Activated T-cell treated with anti-CD3 and anti-CD28 coated beads for 24 hours (primary cell): ENCODE data around the gene COX19.

ENCODE experiments used
- DNase-seq: peaks from one replicate; pipeline ENCODE4 v3.0.0-alpha.2; 2020; ENCODE audit warnings: low read depth

The COX19 gene, protein sequence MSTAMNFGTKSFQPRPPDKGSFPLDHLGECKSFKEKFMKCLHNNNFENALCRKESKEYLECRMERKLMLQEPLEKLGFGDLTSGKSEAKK

DNA sequence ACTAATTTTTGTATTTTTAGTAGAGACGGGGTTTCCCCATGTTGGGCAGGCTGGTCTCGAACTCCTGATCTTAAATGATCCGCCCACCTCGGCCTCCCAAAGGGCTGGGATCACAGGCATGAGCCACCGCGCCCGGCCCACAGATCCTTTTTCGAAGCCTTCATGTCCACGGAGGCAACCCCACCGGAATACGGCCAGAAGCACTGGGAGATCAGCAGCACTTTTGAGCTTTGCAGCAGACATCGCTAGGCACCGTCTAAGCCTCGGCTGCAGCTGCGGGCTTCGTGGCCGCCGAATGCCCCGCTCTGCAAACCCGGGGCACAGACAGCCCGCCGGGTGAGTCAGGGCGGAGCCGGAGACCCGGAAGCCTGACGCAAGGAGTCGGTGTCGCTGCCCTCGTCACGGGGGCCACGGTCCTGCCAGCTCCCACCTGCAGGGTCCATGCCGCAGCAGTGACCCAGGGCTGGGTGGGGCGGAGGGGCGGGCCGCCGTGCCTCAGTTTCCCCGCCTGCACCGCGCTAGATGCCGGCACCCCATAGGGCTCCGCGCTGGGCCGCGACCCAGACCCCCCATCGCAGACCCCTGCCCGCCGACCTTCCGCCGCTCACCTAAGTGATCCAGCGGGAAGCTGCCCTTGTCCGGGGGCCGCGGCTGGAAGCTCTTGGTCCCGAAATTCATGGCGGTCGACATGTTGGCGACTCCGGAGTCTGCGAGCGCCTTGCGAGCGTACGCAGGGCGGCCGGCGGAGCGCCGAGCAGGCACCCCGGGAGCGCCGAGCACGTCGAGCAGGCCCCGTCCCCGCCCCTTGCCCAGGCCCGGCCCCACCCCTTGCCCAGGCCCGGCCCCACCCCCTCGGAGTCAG lies at the start of gene COX19:
TSS of gene COX19 (minus strand) at position 730 of the 862 bp plus-strand sequence. CDS start at position 690, 40 bp downstream.
- DNase-seq: peak; percentile 86

DNA sequence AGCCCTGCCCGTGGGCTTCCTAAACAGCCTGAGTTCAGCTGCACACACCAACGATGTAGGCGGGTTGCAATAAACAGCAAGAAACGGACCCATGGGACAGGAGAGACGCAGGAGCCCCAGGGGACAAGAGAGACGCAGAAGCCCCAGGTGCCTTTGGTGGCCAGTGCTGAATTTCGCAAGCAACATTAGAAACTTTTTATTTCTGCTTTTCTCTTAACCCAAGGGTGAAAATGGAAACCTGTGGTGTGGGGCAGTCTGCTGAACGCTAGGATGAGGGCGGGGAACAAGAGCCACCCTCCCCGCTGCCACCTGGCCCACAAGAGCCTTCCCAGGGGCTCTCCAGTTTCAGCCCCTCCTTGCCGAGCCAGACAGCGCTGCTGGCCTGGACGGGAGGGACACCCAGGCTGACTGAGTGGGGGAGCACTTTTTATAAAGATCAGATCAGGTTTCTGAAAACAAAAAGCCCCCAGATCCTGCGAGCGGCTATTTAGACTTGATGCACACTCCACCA lies 49.0 kb upstream of the COX19 start:
- DNase-seq: no peak

DNA sequence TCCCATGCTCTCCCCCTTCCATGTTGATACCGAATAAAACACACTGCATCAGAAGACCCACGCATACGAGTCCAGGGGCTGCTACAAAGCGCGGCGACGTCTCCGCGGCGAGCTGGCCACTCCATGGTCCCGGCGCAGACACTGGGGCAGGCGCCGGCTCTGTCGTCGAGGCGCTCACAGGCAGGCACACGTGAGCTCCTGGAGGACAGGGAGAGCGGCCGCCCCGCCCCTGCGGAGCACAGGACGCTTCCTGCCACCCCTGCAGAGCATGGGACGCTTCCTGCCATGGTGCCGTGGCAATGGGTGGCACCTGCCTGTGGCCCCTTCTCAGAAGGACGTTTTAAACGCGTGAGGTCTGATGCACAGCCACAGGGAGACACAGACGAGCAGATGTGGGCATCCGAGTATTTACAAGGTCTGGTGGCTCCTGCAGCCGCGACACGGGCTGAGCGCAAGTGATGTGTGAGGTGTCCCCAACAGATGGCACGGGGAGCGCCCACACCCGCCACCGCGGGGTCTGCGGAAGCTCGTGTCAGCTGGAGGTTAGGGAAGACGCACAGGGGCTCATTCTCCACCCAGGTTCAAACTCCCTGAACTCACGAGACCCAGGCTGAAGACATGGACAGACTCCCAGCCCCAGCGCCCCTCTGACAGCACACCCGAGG lies 47.6 kb upstream of the COX19 start:
- DNase-seq: no peak

DNA sequence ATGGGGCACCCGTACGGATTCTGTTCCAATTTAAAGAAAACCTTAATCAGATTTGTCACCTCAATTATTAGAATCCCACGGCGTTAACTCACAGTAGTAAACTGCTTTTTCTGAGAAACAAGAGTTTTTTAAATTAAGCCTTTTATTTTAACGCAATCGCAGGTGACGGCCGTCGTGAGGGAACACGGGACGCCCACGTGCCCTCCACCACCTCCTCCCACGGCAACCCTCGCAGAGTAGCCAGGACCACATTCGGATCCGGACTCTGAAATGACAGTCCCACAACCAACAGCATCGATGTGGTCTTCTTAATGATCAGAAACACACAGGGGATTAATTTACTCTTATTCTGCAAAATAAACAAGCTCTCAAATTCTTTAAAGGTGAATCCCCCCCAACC lies 47.0 kb upstream of the COX19 start:
- no peak for DNase-seq

DNA sequence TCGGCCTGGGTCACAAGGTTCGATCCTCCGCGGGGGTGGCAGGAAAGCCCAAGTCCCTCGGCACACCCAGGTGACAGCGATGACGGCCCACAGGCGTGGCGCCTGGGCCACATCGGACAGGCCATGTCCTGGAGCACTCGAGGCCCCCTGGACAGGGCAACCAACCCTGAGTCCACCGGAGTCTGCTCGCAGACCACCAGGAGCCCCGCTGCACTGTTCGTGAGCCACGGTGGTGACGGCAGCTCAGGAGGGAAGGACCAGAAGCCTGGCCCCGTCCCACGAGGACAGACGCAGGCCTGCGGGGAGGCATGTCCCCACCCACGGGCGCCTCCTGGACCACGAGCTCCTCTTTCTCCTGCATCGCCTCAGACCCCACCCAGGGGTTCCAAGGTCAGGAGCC lies 46.6 kb upstream of the COX19 start:
- no peak for DNase-seq

DNA sequence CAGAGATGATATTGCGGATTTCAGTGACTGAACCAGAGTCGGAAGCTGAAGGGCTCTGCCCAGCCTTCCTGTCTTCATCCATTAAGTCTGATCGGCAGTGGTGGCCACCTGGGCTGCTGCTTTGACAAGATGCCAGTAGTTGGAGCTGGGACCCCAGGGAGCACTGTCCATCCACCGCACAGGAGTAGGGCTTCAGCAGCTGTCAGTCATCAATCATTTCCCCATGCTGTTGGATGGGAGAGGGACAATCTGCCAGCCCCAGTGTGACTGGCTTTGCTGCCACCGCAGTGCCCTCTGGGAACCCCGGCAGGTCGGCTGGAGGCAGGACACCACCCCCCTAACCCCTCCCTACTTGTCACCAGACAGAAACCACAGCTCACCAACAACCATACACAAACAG lies 46.0 kb upstream of the COX19 start:
- DNase-seq: no peak

DNA sequence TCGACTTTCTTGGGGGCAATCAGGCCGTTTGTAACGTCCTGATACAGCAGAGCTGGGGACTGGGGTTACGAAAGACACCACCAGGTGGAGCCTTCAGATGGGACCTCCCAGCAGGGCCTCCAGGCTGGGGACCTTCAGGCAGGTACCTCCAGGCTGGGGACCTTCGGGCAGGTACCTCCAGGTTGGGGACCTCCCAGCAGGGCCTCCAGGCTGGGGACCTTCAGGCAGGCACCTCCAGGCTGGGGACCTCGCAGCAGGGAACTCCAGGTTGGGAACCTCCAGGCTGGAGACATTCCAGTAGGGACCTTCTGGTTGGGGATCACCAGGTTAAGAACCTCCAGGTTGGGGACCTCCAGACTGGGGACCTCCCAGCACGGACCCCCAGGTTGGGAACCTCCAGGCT lies 45.5 kb upstream of the COX19 start:
- DNase-seq: no peak

DNA sequence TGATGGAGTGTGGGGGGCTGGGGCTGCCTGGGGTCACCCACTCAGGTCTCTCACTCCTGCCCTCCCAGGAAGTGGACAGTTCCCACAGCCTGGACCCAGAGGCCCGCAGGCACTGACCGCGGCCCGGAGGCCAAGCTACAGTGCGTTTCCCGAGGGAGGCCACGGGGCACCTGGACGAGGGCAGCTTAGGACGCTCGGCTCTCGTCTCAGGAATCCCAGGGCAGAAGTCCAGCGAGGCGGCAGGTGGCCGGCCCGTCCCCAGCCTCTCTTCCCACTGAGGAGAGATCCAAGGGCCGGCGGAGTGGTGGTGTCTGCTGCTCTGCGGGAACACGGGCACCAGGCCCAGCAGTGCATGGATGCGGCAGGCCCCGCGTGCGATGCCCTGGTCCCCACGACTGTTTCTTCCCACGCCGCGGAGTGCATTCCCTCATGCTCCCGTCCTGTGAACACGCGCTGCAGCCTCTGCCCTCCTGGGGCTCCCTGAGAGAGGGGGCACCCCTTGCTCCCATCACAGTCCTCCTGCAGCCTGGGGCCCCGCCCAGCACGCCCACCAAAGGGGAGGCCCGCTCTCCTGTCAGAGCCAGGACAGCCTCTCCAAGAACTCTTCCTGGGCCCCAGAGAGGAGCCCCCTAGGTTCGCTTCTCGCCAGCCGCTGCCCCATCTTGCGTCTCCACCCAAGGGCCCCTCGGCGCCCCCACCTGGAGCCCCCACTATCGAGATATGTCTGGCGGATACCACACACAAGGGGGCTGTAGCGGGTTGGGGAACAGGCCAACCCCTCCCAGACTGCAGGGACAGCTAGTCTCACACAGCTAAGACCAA lies 44.7 kb upstream of the COX19 start:
- no peak for DNase-seq

DNA sequence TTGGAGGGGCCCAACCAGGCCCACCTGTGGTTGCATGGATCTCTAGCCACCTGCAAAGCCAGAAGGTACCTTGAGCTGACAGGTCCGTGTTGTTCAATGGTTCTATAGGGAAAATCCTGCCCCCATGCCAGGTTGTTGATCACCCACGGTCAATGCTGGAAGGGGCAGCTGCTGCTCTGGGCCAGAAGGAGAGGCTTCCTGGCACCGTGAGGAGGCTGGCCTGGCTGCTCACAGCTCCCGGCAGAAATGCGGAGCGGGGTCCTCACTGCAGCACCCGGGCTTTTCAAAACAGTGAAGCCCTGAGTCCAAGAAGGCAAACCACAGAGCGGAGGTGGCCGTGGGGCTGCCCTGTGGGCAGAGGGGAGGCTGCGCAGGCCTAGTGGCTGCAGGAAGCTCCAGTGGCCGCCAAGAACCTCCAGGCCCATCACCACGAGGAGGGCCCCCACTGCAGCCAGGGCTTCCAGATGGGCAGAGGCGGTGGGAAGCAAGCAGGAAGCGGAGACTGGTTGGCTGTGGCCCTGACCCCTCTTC lies 44.0 kb upstream of the COX19 start:
- DNase-seq: no peak

DNA sequence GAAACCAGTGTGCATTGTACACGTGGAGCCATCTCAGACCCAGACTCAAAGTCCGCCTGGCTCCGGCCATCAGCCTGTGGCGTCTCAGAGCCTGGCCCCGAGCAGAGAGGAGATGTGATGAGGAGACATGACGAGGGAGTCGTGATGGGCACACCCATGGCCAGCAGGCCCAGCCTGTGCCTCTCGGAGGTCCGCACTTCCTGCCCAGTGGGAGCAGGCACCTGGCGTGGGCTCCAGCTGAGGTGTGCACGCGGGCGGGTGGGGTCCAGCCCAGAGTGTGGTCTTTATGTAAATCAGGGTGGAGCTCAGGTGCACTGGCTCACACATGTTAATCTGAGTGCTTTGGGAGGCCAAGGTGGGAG lies 43.0 kb upstream of the COX19 start:
- no peak for DNase-seq

DNA sequence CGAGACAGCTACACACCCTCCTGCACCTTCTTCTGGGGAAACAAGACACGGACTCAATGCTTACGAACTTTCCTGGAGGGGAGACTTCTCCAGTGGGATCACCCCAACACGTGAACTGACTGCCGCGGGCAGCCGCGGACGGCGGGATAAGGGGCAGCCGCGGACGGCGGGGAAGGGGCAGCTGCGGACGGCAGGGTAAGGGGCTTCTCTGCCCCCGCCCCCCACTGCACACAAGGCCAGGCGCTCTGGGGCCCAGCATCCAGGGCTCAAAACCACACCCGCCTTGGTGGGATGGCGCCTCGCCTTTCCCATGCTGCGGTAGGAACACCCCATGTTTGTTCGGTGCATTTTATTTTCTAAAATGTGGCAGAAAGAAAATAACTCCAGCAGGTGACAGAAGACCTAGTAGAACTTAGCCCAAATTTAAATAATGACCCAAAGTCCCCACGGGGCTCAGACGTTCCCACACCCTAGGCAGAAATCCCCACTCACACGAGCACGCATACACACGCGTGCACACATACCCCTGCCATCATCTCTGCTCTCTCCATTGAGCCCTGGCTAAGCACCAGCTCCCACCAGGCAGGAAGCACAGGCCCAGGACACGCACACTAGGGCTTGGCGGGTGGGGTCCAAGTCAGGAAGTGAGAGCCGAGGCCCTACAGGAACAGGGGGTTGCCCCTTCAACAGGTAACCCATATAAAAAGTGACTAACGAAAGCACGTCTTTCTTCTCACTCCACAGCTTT lies 42.4 kb upstream of the COX19 start:
- no peak for DNase-seq

DNA sequence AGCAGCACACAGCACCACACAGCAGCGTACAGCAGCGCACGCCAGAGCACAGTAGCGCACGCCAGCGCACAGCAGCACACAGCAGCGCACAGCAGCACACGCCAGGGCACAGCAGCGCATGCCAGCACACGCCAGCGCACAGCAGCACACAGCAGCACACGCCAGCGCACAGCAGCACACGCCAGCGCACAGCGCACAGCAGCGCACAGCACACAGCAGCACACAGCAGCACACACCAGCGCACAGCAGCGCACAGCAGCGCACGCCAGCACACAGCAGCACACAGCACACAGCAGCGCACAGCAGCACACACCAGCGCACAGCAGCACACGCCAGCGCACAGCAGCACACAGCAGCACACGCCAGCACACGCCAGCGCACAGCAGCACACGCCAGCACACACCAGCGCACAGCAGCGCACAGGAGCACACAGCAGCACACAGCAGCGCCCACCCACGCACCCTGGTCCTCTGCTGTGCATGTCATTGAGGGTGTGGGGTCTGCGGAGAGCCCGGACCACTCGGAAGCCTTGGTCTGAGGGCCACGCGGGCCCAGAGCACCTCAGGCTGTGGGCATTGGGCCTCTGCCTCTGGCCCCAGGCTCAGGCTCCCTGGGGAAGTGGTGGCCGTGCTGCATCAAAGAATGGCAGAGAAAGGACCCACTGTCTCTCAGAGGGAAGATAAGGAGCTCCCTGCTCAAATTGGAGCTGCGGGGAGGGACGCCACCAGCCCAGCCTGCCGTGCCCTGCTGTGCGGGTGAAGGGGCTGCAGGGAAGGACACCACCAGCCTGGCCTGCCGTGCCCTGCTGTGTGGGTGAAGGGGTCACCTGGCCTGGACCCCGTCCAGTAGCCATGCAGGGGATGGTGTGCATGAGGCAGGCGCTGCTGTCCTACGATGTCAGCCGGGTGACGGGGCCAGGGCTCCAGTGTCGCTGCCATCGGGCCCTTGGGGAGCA lies 41.5 kb upstream of the COX19 start:
- no peak for DNase-seq

DNA sequence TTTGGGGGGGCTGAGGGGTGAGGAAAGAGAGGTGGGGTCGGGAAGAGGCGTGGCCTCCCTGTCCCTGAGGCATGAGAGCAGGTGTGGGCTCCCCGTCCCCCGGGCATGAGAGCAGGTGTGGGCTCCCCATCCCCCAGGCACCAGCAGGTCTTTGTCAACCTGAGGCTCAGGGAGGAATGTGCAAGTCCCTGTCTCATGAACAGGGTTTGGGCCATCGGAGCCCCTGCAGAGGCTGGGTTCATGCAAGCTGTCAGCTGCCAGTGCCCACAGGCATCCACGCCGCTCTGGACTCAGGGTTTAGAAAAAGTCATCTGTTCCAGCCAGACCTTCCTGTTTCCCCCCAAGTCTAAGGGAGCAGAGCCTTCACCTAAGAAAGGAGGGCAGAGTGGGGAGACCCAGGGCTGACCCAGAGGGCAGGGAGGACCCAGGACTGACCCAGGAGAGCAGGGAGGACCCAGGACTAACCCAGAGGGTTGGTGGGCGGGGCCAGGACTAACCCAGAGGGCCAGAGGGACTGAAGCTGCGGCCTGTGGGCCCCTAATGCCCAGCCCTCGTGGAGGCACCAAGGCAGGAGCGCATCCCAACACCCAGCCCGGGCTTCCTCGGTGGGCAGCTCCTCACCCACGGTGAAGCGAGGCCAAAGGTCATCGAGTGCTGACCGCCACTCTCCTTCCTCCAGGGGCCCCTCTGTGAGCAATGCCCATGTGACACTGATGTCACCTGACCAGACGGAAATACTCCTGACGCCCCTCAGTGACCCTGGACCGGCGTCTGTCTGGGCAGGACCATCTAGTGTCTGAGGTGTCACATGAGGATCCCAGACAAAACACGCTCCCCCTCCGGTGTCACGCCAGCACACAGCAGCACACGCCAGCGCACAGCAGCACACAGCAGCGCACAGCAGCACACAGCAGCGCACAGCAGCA lies 40.1 kb upstream of the COX19 start:
- no peak for DNase-seq

DNA sequence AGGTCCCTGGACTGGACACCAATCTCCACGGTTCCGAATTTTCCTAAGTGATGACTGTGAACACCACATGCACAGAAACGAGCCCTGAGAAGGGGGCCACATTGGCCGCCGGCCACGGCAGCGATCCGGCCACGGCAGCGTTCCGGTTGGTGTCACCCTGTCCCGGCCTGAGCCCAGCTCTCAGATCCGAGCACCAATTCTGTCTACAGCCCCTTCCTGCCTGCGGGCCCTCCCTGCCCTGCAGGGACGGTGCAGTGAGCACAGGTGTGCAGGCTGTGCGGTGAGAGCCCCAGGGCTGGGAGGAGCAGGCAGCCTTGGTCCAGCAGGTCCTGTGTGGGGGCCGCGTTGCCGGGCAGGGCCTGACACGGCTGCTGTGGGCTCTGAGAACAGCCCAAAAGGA lies 39.3 kb upstream of the COX19 start:
- DNase-seq: no peak

DNA sequence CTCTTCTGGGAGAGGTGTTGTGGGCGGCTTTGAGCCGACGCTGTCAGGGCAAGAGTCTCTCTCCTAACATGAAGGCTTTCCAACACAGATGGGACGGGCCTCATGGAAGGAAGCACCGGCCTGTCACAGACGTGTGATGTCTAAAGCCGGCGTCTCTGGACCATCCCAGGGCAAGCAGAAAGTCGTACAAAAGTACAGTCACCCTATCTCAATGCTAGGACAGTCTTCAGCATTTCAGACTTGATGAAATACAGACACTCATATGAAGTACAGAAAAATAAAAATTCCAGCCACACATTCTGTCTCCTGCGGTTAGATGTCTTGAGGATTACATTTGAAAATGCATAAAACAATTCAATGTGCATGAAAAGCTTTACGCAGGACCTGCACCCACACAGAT lies 38.2 kb upstream of the COX19 start:
- DNase-seq: no peak

DNA sequence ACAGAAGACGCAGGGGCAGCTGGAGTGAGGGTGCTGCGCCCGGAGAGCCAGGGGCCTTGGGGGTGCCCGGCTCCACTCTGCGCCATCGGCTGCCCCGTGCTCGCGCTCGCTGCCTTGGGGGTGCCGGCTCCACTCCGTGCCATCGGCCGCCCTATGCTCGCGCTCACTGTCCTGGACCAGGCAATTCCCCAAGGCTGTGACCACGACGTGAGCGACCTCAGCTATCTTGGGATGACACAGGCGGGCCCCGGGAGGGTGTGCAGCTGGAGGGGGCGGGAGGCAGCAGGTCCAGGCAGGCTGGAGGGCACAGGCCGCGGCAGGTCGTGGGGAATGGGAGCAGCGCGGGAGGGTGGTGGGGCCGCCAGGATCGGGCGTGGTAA lies 37.4 kb upstream of the COX19 start:
- DNase-seq: no peak

DNA sequence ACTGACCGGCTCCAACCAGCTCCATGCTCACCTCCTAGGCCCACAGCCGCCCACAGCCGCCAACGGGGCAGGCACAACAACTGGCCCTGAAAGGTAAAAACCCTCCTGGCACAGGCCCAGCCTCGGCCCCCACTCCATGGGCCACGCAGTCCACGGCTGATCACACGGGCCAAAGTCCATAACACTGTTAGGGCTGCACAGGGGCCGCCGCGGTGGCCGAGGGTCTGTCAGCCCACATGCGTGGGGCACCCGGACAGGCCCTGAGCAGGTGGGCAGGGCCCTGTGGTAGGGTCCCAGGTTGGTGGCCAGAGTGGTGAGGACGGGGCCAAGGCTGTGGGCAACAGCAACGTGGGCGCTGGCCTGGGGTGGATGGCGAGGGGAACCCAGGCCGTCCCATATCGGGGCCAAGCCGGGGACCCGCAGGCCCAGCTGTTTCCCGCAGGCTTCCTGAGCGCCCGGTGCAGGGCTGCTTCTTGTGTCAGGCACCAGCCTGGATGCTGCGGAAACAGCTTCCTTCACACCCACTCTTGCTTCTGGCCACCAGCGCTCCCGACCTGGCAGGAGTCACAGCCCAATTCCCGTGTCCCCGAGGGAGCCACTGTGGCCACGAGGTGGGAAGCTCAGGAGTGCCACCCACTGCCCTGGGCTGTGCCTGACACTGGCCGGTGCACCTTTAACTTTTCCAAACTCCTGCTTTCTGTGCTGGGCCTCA lies 36.8 kb upstream of the COX19 start:
- no peak for DNase-seq

DNA sequence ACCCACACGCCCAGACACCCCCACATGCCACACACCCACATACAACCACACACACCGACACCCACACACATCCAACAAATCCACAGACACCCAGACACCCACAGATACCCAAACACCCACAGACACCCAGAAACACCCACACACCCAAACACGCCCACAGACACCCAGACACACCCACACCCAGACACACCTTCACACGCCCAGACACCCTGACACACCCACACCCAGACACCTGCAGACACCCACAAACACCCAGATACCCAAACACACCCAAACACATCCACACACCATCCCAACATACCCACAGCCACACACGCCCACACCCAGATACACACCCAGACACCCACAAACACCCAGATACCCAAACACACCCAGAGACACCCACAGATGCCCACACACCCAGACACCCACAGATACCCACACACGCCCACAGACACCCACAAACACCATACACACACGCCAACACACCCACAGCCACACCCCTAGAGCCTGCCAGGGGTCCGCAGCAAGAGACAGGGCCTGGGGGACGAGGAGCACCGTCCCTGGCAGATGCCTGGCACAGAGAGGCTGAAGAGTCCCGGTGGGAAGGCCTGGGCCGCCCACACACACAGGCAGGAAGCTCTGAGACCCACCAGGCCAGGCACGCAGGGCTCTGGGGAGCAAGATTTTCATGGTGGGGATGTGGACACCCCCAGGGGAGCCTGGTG lies 36.1 kb upstream of the COX19 start:
- DNase-seq: no peak
